Adrenal gland (tissue), 12 donors: ENCODE data around the gene SLC22A6. TPM values are rescaled to one million over a fixed set of nuclear protein-coding genes. Genes with fewer than 3 reads are reported as not detected.

ENCODE experiments used
- DNase-seq, 7 donors: peaks; one replicate each; pipeline ENCODE4 v3.0.0-alpha.2; 2019 to 2020
- H3K27ac ChIP-seq, 5 donors: fragments of 200-600 bp; sonication (generic) in 4 of 5; 1 replicate in 3 of 5; 2 replicates in 2 of 5; pipeline versions ENCODE4 v1.5.1 to v1.8.0; 2016 to 2020; ENCODE audit warnings: mild to moderate bottlenecking in 1 of 5
- H3K27me3 ChIP-seq: fragments of 200-600 bp; 2 replicates; pipeline ENCODE4 v1.8.0; 2021
- H3K36me3 ChIP-seq, 2 donors: fragments of 200-600 bp; replicated peaks in 1 of 2; 1 replicate in 1 of 2; 2 replicates in 1 of 2; pipeline versions ENCODE4 v1.5.1 to v1.8.0; 2018 to 2022
- H3K4me1 ChIP-seq, 2 donors: fragments of 200-600 bp; replicated peaks in 1 of 2; 1 replicate in 1 of 2; 2 replicates in 1 of 2; pipeline versions ENCODE4 v1.5.1 to v1.8.0; 2018 to 2021
- H3K4me3 ChIP-seq, 4 donors: fragments of 200-600 bp; sonication (generic) in 3 of 4; one replicate each; pipeline ENCODE4 v1.5.1; 2016 to 2018
- H3K9me3 ChIP-seq, 3 donors: fragments of 200-600 bp; sonication (generic) in 1 of 3; replicated peaks in 1 of 3; 1 replicate in 2 of 3; 2 replicates in 1 of 3; pipeline versions ENCODE4 v1.5.1 to v1.8.0; 2016 to 2021
- CTCF ChIP-seq, 6 experiments: fragments of 450-650 bp in 4 of 6; fragments of 200-600 bp in 2 of 6; sonication (generic) in 1 of 6; IDR thresholded peaks; 1 replicate in 5 of 6; 2 replicates in 1 of 6; pipeline versions ENCODE4 v1.5.1 to v1.8.0; 2016 to 2021; ENCODE audit warnings: antibody characterized with exemption in 6 of 6, mild to moderate bottlenecking in 2 of 6, moderate library complexity in 1 of 6
- POLR2A ChIP-seq, 2 donors: fragments of 450-650 bp; IDR thresholded peaks; one replicate each; pipeline ENCODE4 v1.6.1; 2017; ENCODE audit warnings: antibody characterized with exemption in 2 of 2, mild to moderate bottlenecking in 2 of 2, moderate library complexity in 1 of 2
- WGBS, 4 donors: extraction: QIAGEN DNeasy Blood & Tissue Kit in 2 of 4; methylation state at CpG; one replicate each; pipeline versions ENCODE4 v1.1.5 to v1.1.7; 2013 to 2017; 5-methylcytosine and 5-hydroxymethylcytosine counted together
- intact Hi-C, 2 donors: fragments of 100-400 bp; cut with DNase I; formaldehyde crosslinking; loops; one replicate each; pipeline versions ENCODE4 v1.14.1 to v1.15.0; 2022 to 2023
- polyA plus RNA-seq, 3 donors: library from polyadenylated mRNA; stranded (reverse); fragments of 200-250 nt in 2 of 3; fragments of 350-450 nt in 1 of 3; fragmentation: Illumina TruSeq in 1 of 3; extraction: RNeasy Lipid Tissue Mini Kit (QIAGEN cat#74804) in 1 of 3; gene quantifications; one replicate each; pipeline ENCODE4 v1.2.3, GENCODE V29; 2013 to 2014
- total RNA-seq, 9 donors: library from RNA; depleted of rRNA in 4 of 9; stranded (reverse); fragments of >200 nt in 4 of 9; fragments of 120-200 nt in 1 of 9; fragmentation: NEBNext Ultra II Directional in 1 of 9; extraction: Animal tissue kit (Norgen Biotek cat#: 25700) in 1 of 9; gene quantifications; one replicate each; pipeline versions ENCODE4 v1.1.0 to v1.2.4, GENCODE V29; 2013 to 2023
- donor health status: healthy with polysubstance abuse.
- donor health status: Bipolar disorder and iron deficiency.
- donor health status: DM: yes; HTN: yes; CAD: no.
- donor health status: DM: no; HTN: no; CAD: no.
- donor health status: DM: no; HTN: no; CAD: no.
- donor health status: DM: yes; HTN: yes; CAD: no.

SLC22A6 gene
- total and polyA plus RNA-seq, 12 donors, result not detected

- no peaks in the 10 kb centered on the region for H3K4me1 ChIP-seq
- no peak for DNase-seq
- intact Hi-C loops, result no loop called here
- no peak overlapping the region for H3K4me3 ChIP-seq
- H3K9me3 ChIP-seq, result no peaks in the 10 kb centered on the region
- no peak overlapping the region for H3K27ac ChIP-seq
- no peaks in the 10 kb centered on the region for H3K36me3 ChIP-seq
- 92 to 96% (median 92%) methylated on average over 3 to 5 of the region's 5 CpGs for WGBS, 4 donors
- TF ChIP-seq POLR2A (IDR thresholded peaks at IDR 0.05) (no peak), CTCF (IDR thresholded peaks at IDR 0.05) (no peak)
- H3K27me3 ChIP-seq, result no peaks in the 10 kb centered on the region
Measured at GRCh38 chr11:62933750-62934495, 50.8 kb downstream of the SLC22A6 start.

- intact Hi-C loops, result no loop called here
- DNase-seq, result no peak
Measured at GRCh38 chr11:62933285-62933684, 51.5 kb downstream of the SLC22A6 start.

GRCh38 chr11:62931499-62932278, 53.1 kb downstream of the SLC22A6 start:
- H3K4me1 ChIP-seq, result peaks cover under 1 to 1% of the 10 kb centered on the region in 2 donors
- no peaks in the 10 kb centered on the region for H3K36me3 ChIP-seq
- H3K9me3 ChIP-seq, result no peaks in the 10 kb centered on the region
- no peak overlapping the region for H3K27ac ChIP-seq
- 44 to 62% (median 51%) methylated on average over 8 of the region's 8 CpGs for WGBS, 4 donors
- no peak overlapping the region for H3K4me3 ChIP-seq
- intact Hi-C loops, result no loop called here
- DNase-seq, result peak in 2 of 7 donors; percentile 25 to 29
- H3K27me3 ChIP-seq, result peaks cover 8% of the 10 kb centered on the region
- no peak for TF ChIP-seq POLR2A (IDR thresholded peaks at IDR 0.05)
- no peak for TF ChIP-seq CTCF (IDR thresholded peaks at IDR 0.05)

More at GRCh38 chr11:62933285-62933684, 51.5 kb downstream of the SLC22A6 start:
- Histone ChIP-seq H3K36me3 (no peaks in the 10 kb centered on the region), H3K27me3 (no peaks in the 10 kb centered on the region), H3K9me3 (no peaks in the 10 kb centered on the region), H3K4me3 (no peak overlapping the region), H3K27ac (no peak overlapping the region), H3K4me1 (no peaks in the 10 kb centered on the region)
- 79 to 83% (median 82%) methylated on average over 12 to 13 of the region's 13 CpGs for WGBS, 4 donors
- no peak for TF ChIP-seq CTCF (IDR thresholded peaks at IDR 0.05)

GRCh38 chr11:62930666-62931065, 54.1 kb downstream of the SLC22A6 start:
- H3K27ac ChIP-seq, result no peak overlapping the region
- H3K9me3 ChIP-seq, result no peaks in the 10 kb centered on the region
- DNase-seq, result no peak
- WGBS, 4 donors, result 63 to 70% (median 68%) methylated on average over 1 of the region's 1 CpG
- no peaks in the 10 kb centered on the region for H3K36me3 ChIP-seq
- intact Hi-C loops, result no loop called here
- peaks cover 18% of the 10 kb centered on the region for H3K27me3 ChIP-seq
- H3K4me1 ChIP-seq, result peaks cover 11 to 12% of the 10 kb centered on the region in 2 donors
- H3K4me3 ChIP-seq, result no peak overlapping the region
- TF ChIP-seq POLR2A (IDR thresholded peaks at IDR 0.05) (no peak), CTCF (IDR thresholded peaks at IDR 0.05) (no peak)
